HG02938 (cell line): Measurements from ENCODE around the gene PIGBOS1.
"Not testable (repeated sequence)": the region's sequence is repeated elsewhere in the genome, so short reads cannot be mapped to it uniquely, and the experiment has no call there.

ENCODE experiments used
- ATAC-seq: cut with Tn5 transposase; IDR thresholded peaks from one replicate; pipeline ENCODE4 v1.9.1; 2021; ENCODE audit warnings: mild to moderate bottlenecking, moderate library complexity; ENCODE audit not compliant: unreplicated experiment

Gene PIGBOS1

DNA sequence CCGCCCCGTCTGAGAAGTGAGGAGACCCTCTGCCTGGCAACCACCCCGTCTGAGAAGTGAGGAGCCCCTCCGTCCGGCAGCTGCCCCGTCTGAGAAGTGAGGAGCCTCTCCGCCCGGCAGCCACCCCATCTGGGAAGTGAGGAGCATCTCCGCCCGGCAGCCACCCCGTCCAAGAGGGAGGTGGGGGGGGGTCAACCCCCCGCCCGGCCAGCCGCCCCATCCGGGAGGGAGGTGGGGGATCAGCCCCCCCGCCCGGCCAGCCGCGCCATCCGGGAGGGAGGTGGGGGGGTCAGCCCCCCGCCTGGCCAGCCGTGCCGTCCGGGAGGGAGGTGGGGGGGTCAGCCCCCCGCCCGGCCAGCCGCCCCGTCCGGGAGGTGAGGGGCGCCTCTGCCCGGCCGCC is 16.1 kb downstream of the PIGBOS1 start:
- not testable (repeated sequence) for ATAC-seq

GRCh38 chr15:55297315-55297714 is 21.6 kb downstream of the PIGBOS1 start:
- ATAC-seq: no peak

DNA sequence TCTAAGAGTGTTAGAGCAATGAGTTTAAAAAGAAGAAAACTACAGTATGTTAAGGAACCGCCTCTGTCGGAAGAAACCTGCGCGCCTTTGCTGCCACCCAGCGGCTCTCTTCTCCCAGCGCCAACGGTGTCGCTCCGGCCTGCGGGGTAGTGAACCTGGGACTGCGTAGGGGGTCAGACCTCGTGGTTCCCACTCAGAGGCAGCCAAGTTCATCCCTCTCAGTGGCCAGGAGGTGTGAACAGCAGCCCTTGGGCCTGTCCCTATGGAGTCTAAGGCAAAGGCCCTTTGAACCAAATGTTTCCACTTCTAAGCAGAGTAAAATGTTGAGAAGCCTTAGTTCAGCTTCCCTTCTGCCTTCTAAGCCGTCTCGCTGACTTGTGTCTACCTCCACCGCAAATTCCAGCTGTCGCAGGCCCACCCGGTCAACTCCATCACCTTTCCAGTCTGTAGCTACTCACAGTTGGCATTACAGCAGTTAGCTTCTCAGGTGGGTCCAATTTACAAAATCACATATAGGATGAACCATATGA is 28.3 kb downstream of the PIGBOS1 start:
- ATAC-seq: peak; percentile 68

DNA sequence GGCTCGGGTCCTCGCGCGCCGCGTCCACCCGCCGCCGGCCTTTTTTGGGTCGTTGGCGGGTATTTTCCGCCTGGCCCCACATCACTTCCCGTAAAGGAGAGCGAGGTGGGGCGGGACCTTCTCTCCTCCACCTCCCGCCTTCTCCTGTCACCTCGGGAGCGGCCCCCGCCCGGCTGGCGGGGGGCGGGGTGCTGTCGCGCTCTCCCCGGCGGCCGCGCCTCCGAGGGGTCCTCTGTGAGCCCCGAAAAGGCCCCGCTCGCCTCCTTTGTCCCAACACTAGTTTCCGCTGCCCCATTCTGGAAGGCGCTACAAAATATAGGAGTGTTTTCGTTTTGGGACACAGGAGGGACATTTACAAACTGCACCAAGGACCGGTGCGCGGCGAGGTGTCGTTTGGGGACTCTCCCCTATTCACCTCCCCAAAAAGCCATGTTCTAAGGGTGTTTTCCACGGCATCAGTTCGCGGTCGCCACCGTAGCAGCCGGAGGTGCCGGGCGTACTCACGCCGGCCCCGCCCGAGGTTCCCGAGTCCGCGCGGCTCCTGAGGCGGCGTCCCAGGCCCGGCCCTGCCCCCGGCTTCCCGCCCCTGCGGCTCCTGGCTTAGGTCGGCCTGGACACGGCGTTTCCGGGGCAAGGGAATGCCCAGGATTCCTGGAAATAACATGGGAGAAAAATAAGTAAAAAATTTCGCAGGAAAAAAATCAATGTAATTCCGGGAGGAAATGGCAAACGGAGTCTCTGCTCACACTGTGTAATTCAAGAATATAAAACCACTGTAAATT is 29.0 kb downstream of the PIGBOS1 start, which contains the start of gene RAB27A:
RAB27A (minus strand) TSS at position 68 of the 782 bp plus-strand sequence. CDS start 54,879 bp downstream, outside the sequence.
- peak; percentile 62 for ATAC-seq

DNA sequence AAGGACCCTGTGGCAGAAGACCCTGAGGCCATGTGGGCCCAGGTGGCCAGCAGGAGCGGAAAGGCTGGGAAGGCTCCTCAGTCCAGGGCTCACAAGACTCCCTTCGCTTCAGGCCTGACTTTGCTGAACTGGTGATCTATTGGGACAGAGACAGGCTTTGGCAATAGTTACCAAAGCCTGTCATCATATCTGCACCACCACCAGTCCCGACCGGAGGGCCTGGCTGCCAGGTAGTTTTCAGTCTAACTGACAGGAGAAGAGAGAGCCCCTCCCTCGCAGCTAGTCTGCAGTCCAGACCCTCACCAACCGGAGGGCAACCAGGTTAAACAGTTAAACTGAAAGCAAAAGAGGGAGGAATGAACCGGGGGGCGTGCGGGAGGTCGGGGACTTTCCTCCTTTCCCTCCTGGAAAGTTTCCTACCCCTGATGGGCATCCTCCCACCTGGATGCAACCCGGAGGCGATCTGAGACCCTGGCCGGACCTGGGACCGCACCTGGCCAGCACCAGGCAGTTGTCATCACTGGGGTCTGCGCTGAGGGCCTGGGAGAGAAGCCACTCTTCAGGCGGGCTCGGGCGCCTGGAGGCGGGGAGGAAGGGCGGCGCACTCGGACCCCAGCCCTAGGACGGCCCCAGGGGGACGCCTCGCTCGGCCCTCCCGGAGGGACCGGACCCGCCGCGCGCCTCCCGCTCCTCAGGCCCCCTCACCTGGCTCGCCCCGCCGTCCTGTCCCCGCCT is 29.7 kb downstream of the PIGBOS1 start:
- peak; percentile 30 for ATAC-seq

DNA sequence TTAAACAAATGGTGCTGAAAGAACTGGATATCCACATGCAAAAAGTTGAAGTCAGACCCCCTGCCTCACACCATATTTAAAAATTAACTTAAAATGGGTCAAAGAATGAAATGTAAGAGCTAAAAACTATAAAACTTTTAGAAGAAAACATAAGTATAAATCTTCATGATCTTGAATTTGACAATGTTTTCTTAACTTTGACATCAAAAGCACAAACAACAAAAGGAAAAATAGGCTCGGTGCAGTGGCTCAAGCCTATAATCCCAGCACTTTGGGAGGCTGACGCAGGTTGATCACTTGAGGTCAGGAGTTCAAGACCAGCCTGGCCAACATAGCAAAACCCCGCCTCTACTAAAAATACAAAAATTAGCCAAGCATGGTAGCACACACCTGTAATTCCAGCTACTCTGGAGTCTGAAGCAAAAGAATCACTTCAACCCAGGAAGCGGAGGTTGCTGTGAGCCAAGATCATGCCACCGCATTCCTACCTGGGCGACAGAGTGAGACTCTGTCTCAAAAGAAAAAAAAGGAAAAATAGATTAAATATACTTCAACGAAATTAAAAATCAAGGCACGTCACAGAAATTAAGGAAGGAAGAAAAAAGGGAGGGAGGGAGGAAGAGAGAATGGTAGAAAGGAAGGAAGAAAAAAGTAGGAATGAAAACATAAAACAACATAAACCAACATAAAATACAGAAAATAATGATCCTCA is 30.8 kb downstream of the PIGBOS1 start:
- no peak for ATAC-seq

DNA sequence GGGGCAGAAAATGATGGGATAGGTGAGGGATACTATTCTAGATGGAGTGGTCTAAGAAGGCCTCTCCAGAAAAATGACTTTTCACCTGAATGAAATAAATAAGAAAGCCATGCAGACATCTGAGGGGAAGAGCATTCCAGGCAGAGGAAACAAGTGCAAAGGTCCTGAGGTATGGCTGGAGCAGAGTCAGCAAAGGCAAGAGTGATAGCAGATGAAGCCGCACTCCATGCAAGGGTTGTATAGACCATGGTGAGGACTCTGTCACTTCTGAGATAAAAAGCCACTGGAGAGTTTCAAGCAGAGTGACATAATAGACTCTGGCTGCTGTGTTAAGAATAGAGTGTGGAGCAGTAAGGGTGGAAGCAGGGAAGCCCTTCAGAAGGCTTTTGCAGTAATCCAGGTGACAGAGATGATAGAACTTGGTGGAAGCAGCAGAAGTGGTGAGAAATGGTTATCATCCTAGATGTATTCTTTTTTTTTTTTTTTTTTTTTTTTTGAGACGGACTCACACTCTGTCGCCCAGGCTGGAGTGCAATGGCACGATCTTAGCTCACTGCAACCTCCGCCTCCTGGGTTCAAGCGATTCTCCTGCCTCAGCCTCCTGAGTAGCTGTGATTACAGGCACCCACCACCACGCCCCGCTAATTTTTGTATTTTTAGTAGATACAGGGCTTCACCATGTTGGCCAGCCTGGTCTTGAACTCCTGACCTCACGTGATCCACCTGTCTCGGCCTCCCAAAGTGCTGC is 32.3 kb downstream of the PIGBOS1 start:
- ATAC-seq: not testable (repeated sequence)

- ATAC-seq: no peak
These were observed 34.5 kb downstream of the PIGBOS1 start for GRCh38 chr15:55284426-55284825.

DNA sequence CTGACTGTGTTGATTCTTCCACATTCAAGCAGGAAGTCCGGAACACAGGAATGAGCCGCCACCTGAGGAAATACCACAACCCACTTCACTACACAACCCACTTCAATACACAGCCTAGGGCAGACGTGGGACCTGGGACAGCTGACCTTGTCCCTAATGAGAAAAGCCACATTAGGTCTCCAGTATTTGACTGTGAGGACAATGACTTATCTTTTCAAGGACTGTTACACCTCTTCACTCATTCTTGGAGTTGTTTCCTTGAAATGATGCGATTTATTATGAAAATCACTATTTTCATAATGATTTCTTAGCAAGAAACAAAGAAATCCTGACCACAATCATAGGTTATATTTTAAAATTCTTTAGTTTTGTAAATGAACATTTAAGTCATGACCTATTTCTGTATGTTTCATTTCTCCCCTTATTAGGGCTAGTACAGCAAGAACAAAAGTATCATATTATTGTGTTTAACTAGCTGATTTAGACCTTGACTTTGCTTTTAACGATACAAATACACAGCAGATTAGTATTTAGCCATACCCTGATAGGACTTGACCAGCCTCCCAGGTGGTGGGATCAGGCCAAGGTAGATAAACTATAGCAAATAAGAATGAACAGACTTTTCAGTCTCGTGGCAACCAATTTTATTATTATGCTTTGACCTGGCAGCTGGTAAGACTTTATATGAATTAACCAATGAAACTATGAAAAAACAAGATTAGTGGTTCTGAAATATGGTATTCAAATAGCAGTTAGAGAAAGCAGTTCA is 35.4 kb downstream of the PIGBOS1 start:
- no peak for ATAC-seq

- no peak for ATAC-seq
These were observed 36.6 kb downstream of the PIGBOS1 start for GRCh38 chr15:55282284-55282833.

- no peak for ATAC-seq
These were observed 37.2 kb downstream of the PIGBOS1 start for GRCh38 chr15:55281517-55282228.

- ATAC-seq: not testable (repeated sequence)
These were observed 38.3 kb downstream of the PIGBOS1 start for GRCh38 chr15:55280589-55280988.

DNA sequence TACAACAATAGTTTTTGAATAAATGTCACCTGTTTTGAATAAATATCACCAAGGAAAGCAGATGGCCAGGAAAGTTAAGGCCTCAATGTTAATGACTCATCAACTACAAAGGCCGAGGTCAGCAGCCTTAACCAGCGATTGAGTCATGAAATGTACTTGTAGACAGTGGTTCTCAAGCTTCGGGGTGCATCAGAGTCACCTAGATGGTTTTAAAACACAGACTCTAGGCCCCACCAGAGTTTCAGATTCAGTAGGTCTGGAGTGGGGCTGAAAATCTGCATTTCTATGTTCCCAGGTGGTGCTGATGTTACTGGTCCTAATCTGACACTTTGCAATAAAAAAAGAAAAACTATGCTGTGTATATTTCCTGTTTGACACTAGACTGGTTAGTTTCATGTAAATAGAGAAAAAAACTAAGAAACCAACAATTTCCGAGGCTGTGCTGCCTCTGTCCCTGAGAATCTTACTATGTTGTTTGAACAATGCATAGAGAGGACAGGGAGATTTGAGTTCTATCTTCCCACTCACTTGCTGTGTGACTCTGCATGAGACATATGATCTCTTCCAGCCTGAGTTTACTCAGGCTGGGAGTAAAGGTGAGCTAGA is 39.1 kb downstream of the PIGBOS1 start:
- ATAC-seq: peak; percentile 83

- no peak for ATAC-seq
These were observed 39.7 kb downstream of the PIGBOS1 start for GRCh38 chr15:55279100-55279745.

DNA sequence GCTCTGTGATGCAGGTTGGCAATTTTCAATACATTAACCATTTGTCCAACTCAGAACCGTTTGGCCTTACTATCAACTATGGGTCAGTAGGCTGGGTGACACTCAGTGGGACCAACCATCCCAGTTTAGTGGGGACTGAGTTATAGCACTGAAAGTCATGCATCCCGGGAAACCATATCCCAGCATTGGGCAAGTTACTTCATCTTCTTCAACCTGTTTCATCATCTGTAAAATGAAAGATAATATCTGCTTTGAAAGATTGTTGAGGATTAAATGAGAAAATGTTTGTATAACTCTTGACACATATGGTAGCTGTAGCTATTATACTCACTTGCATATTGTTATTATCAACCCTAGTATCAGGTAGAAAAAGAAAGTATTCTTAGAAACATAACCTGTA is 41.2 kb downstream of the PIGBOS1 start:
- no peak for ATAC-seq

DNA sequence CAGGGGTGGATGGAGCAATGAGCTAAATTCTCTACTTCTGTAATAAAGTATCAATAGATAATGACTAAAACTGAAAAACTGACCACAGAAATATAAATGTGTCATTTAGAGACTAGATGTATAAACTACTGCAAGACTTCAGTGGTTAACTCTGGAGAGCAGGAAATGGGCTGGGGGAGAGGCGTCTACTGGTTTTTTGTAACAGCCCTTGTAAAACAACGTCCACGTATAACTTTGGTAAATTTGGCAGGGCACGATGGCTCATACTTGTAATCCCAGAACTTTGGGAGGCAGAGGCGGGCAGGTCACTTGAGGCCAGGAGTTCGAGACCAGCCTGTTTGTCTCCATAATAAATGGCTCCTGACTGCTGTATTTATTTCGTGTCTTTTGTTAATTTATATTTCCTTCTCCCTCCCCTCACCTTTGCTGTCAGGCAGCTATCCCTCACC is 41.8 kb downstream of the PIGBOS1 start:
- ATAC-seq: peak; percentile 57

DNA sequence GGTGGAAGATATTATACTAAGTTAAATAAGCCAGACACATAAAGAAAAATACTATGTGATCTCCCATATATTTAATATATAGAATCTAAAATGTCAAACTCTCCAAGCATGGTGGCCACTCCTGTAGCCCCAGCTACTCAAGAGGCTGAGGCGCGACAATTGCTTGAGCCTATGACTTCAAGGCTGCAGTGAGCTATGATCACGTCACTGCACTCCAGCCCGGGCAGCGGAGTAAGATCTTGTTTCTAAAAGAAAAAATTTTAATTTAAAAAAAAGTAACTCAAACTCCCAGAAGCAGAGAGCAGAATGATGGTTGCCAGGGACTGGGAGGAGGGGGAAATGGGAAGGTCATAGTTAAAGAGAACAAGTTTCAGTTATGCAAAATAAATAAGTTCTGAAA is 42.6 kb downstream of the PIGBOS1 start:
- no peak for ATAC-seq

DNA sequence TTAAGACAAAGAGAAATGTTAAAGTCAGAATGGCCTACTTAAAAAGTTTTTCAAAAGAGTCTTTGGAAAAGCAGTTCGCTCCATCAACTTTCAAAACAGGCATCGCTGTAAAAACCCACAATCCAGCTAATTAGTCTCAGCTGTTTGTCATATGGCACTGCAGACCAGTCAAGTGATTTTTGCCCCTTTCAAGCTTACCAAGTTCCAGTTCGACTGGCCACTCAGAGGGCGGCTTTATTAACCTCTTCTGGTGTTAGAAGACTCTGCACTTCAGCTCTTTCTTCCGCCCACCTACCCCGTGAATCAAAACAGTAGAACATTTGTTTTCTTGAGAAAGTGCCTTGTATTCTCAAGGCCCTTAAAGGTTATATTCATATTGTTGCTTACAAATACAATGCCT is 48.6 kb downstream of the PIGBOS1 start:
- ATAC-seq: no peak
